Common myeloid progenitor, CD34-positive (primary cell): ENCODE results near the gene GHRHR.

Experiments used
- CTCF ChIA-PET: fragments of 350-600 bp; sonication (Branson Sonifier 250); formaldehyde crosslinking; loops from one replicate; lab custom pipeline; 2021; ENCODE audit warnings: antibody characterized with exemption; lab: Charles Lee
- POLR2A ChIA-PET: fragments of 350-600 bp; sonication (Branson Sonifier 250); formaldehyde crosslinking; loops from one replicate; lab custom pipeline; 2021; ENCODE audit warnings: antibody characterized with exemption; lab: Charles Lee
- DNase-seq, 3 donors: peaks; one replicate each; pipeline versions ENCODE4 v3.0.0 to v3.0.0-alpha.2; 2013
- H3K27ac ChIP-seq, 2 experiments: 1 replicate in 1 of 2; 2 replicates in 1 of 2; pipeline ENCODE4 v1.7.0; 2013; ENCODE audit warnings: inconsistent platforms in 2 of 2, low read length in 2 of 2, mild to moderate bottlenecking in 2 of 2, low read depth in 1 of 2, moderate library complexity in 1 of 2; ENCODE audit not compliant: severe bottlenecking in 2 of 2, insufficient read depth in 1 of 2, poor library complexity in 1 of 2
- H3K27me3 ChIP-seq, 5 experiments: replicated peaks in 2 of 5; 1 replicate in 3 of 5; 2 replicates in 2 of 5; pipeline versions ENCODE4 v1.6.1 to v1.7.0; 2013; ENCODE audit warnings: low read length in 4 of 5, mild to moderate bottlenecking in 2 of 5, moderate library complexity in 2 of 5, inconsistent platforms in 1 of 5; ENCODE audit not compliant: insufficient read depth in 5 of 5, control insufficient read depth in 4 of 5
- H3K36me3 ChIP-seq, 4 experiments: 1 replicate in 2 of 4; 2 replicates in 2 of 4; pipeline versions ENCODE4 v1.6.1 to v1.7.0; 2013; ENCODE audit warnings: low read length in 3 of 4, control low read depth in 1 of 4, mild to moderate bottlenecking in 1 of 4; ENCODE audit not compliant: control insufficient read depth in 4 of 4, insufficient read depth in 4 of 4
- H3K4me1 ChIP-seq, 4 experiments: 1 replicate in 3 of 4; 2 replicates in 1 of 4; pipeline versions ENCODE4 v1.6.1 to v1.7.1; 2013; ENCODE audit warnings: low read length in 3 of 4, mild to moderate bottlenecking in 3 of 4, control low read depth in 1 of 4, inconsistent platforms in 1 of 4, moderate library complexity in 1 of 4; ENCODE audit not compliant: control insufficient read depth in 4 of 4, insufficient read depth in 4 of 4; ENCODE audit errors: control extremely low read depth in 1 of 4
- H3K4me3 ChIP-seq, 7 experiments: 1 replicate in 4 of 7; 2 replicates in 3 of 7; pipeline versions ENCODE4 v1.5.1 to v1.7.0; 2013; ENCODE audit warnings: mild to moderate bottlenecking in 7 of 7, low read length in 6 of 7, moderate library complexity in 6 of 7, inconsistent platforms in 2 of 7, low read depth in 2 of 7, control low read depth in 1 of 7; ENCODE audit not compliant: insufficient read depth in 4 of 7, control insufficient read depth in 1 of 7; ENCODE audit errors: extremely low read depth in 1 of 7
- H3K9me3 ChIP-seq, 5 experiments: 1 replicate in 4 of 5; 2 replicates in 1 of 5; pipeline versions ENCODE4 v1.6.1 to v1.7.1; 2013; ENCODE audit warnings: low read length in 4 of 5, mild to moderate bottlenecking in 2 of 5, inconsistent platforms in 1 of 5, low read depth in 1 of 5, moderate library complexity in 1 of 5; ENCODE audit not compliant: control insufficient read depth in 4 of 5, insufficient read depth in 2 of 5; ENCODE audit errors: control extremely low read depth in 1 of 5
- WGBS: methylation state at CpG from one replicate; pipeline ENCODE4 v1.1.5; 2013; ENCODE audit not compliant: insufficient coverage; 5-methylcytosine and 5-hydroxymethylcytosine counted together

GHRHR gene

DNA sequence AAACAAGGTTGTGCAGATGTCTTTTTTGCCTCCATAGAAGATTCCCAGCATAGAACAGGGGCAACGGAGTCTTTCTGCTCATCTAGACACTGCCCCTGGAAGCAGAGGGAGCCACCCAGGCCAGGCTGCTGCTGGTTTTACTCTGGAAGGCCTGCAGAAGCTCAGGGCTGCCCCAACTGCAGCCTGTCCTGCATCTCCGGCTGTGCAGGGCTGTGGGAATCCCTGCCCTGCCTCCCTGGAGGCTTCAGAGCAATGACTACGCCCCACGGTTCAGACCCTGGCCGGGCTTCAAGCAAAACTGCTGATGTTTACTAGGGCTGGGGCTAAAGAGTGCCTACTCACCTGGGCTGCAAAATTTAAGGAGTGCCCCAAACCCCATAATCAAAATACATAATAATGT is 43.9 kb downstream of the GHRHR start:
- H3K9me3 ChIP-seq: peaks cover 0 to 2% (median 0%) of the 10 kb centered on the region in 5 experiments
- peaks cover 0 to 9% (median 4%) of the 10 kb centered on the region in 5 experiments for H3K27me3 ChIP-seq
- no peaks in the 10 kb centered on the region for H3K36me3 ChIP-seq
- WGBS: 92% methylated on average over 5 of the region's 5 CpGs
- POLR2A ChIA-PET: no interaction called here
- H3K4me1 ChIP-seq: no peaks in the 10 kb centered on the region
- no peak overlapping the region for H3K27ac ChIP-seq
- DNase-seq: no peak
- CTCF ChIA-PET: no interaction called here
- no peak overlapping the region for H3K4me3 ChIP-seq

DNA sequence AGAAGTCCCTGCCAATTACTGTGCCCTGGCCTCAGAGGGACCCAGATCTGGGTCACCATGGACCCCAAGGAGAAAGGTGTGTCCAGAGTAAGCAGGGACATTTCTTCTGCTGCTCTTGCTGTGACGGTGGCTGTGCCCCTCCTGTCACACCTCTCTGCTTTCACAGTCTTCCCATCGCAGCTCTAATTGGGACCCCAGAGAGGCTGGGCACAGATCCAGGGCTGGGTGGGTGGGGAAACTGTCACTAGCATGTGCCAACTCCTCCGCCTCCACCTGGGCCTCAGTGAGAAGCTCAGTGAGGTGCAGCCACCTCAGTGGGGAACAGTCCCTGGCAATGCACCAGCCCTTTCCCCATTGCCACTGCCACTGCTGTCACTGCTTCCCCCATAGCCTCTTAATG is 51.1 kb downstream of the GHRHR start:
- ChIA-PET CTCF (no interaction called here), POLR2A (no interaction called here)
- no peaks in the 10 kb centered on the region for H3K27me3 ChIP-seq
- H3K9me3 ChIP-seq: no peaks in the 10 kb centered on the region
- WGBS: 100% methylated on average over 1 of the region's 3 CpGs
- no peak overlapping the region for H3K4me3 ChIP-seq
- H3K27ac ChIP-seq: no peak overlapping the region
- DNase-seq: no peak
- no peaks in the 10 kb centered on the region for H3K36me3 ChIP-seq
- peaks cover 0 to 15% (median 4%) of the 10 kb centered on the region in 4 experiments for H3K4me1 ChIP-seq

DNA sequence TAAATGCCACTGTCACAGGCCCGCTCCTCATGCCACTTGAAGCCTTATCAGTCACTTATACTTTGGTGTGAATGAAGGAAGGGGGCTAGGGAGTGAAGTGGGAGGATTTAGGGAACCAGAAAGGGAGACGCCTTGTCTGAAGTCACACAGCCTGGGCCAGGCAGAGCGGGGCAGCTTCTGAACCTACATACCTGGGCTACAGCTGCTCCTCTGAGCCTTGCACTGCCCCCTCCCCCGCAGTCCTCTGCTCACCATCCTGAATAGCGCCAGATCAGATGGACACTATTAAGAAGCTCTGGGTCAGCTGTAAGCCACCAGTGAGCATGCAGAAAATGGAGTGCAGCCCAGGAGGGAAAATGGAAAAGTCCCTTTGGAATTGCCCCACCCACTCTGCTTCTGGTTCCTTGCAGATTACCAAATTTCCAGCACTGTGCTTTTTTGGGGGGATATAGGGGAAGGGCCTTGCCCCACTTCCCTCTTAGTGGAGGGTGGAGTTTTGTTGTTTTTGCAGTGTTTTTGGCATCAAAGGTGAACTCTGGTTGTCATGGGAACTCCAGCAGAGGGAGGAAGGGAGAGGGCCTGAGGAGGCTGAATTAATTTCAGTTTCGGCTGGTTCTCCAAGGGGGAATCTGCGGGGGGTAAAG is 53.4 kb downstream of the GHRHR start:
- no peaks in the 10 kb centered on the region for H3K9me3 ChIP-seq
- WGBS: 98% methylated on average over 6 of the region's 7 CpGs
- no peak overlapping the region for H3K4me3 ChIP-seq
- CTCF ChIA-PET: no interaction called here
- no peak for DNase-seq
- H3K27ac ChIP-seq: no peak overlapping the region
- no peaks in the 10 kb centered on the region for H3K27me3 ChIP-seq
- peaks cover 0 to 25% (median 4%) of the 10 kb centered on the region in 4 experiments for H3K4me1 ChIP-seq
- H3K36me3 ChIP-seq: no peaks in the 10 kb centered on the region
- POLR2A ChIA-PET: no interaction called here

DNA sequence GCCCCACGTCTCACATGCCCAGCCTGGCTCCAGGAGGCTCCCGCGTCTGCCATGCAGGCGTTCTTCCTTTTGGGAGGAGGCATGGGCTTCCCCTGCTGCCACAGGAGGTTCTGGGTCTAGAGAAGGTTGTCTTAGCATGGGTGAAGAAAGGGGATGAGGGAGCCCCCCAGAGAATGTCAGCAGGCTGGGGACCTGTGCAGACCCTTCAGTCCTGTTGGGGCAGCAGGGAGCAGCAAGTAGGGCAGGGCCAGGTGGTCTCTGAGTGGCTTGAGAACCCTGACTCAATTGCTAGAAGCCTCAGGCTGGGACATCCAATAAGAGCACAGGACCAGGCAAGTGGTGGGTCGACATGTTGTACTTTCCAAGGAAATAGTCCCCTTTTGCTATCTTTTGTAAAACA is 54.0 kb downstream of the GHRHR start:
- H3K27ac ChIP-seq: no peak overlapping the region
- WGBS: 97% methylated on average over 4 of the region's 5 CpGs
- peaks cover 0 to 25% (median 4%) of the 10 kb centered on the region in 4 experiments for H3K4me1 ChIP-seq
- CTCF ChIA-PET: no interaction called here
- no peaks in the 10 kb centered on the region for H3K27me3 ChIP-seq
- no peak for DNase-seq
- H3K36me3 ChIP-seq: no peaks in the 10 kb centered on the region
- POLR2A ChIA-PET: no interaction called here
- H3K4me3 ChIP-seq: no peak overlapping the region
- H3K9me3 ChIP-seq: no peaks in the 10 kb centered on the region

DNA sequence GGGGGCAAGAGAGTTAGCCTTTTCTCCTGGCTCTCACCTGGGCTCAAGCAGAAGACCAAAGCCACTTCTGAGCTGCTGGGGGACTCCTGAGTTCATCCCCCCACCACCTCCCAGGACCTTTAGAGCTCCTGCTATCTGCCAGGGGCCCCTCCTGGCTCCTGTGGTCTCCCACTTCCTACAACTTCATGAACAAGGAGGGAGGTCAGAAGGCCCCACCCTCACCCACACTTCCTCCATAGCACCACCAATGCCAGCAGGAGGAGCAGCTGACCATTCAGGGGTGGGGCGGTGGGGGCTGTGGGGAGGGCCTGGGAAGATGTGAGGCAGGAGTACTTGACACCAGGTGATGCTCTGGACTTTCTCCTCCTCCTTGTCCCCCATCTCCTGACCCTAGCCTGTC is 55.8 kb downstream of the GHRHR start:
- WGBS: no CpG with 5 or more reads among the region's 1 CpG
- Histone ChIP-seq H3K4me1 (peaks cover 0 to 33% (median 4%) of the 10 kb centered on the region in 4 experiments), H3K27me3 (no peaks in the 10 kb centered on the region), H3K36me3 (no peaks in the 10 kb centered on the region), H3K27ac (no peak overlapping the region), H3K4me3 (no peak overlapping the region), H3K9me3 (peaks cover 0 to 3% (median 0%) of the 10 kb centered on the region in 5 experiments)
- CTCF ChIA-PET: no interaction called here
- POLR2A ChIA-PET: no interaction called here
- DNase-seq: no peak

DNA sequence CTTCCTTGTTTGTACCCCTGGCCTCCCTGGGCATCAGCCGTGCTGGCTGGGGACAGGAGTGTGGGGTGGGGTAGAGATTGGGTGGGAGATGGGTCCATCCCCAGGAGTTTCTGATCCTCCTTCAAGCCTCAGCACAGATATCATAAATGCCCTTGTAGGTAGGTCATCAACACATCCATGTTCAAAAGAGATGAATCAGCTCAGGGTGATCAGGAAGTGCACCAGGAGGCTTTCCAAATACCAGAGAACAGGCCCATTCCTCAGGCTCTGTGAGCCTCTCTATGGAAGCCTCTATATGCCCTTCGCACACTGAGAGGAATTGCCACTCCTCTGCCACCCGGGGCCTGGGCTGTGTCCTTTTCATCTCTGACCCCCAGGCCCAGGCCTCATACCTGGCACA is 56.4 kb downstream of the GHRHR start:
- peaks cover 0 to 33% (median 4%) of the 10 kb centered on the region in 4 experiments for H3K4me1 ChIP-seq

DNA sequence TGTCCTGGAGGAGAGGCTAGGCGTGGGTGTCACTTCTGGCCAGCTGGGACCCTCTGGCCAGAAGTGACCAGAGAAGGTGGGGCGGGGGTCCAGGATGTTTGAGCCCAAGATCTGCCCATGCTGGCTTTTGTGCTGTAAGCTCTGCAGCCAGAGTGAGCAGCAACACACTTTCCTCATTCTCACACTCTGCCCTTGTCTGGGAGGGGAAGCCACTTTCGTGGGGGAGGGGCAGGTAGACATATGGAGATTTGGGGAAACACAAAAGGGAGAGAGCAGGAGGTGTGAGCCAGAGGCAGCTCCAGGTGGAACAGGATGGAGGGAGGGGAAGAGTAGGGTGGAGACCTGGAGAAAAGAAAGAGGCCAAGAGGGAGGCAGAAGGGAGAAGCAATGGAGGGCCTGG is 56.9 kb downstream of the GHRHR start:
- WGBS: 100% methylated on average over 1 of the region's 3 CpGs
- POLR2A ChIA-PET: no interaction called here

More for the DNA sequence above, 56.4 kb downstream of the GHRHR start:
- DNase-seq: no peak
- no peak overlapping the region for H3K4me3 ChIP-seq
- no peaks in the 10 kb centered on the region for H3K27me3 ChIP-seq
- ChIA-PET POLR2A (no interaction called here), CTCF (interaction anchor here (1.6 kb wide), 1 partner anchor 36 kb away, joined by 3 read pairs; no protein-coding TSS in a partner anchor)
- WGBS: 94% methylated on average over 2 of the region's 3 CpGs
- H3K9me3 ChIP-seq: peaks cover 0 to 3% (median 0%) of the 10 kb centered on the region in 5 experiments
- no peak overlapping the region for H3K27ac ChIP-seq
- H3K36me3 ChIP-seq: no peaks in the 10 kb centered on the region

More for the DNA sequence above, 56.9 kb downstream of the GHRHR start:
- Histone ChIP-seq H3K27ac (no peak overlapping the region), H3K36me3 (no peaks in the 10 kb centered on the region), H3K27me3 (no peaks in the 10 kb centered on the region), H3K4me3 (no peak overlapping the region), H3K9me3 (peaks cover 0 to 3% (median 0%) of the 10 kb centered on the region in 5 experiments), H3K4me1 (peaks cover 0 to 33% (median 4%) of the 10 kb centered on the region in 4 experiments)
- no peak for DNase-seq
- CTCF ChIA-PET: interaction anchor here (1.6 kb wide), 1 partner anchor 35 kb away, joined by 3 read pairs; no protein-coding TSS in a partner anchor
